Astrocyte (in vitro differentiated cells and primary cell): ENCODE measurements around the gene CARM1. TPM values are rescaled to one million over a fixed set of nuclear protein-coding genes. Genes with fewer than 3 reads are reported as not detected.

Experiments used
- DNase-seq: peaks from one replicate; pipeline ENCODE4 v3.0.0-alpha.2; 2010; ENCODE audit warnings: low read depth
- FAIRE-seq: peaks from 2 replicates; lab custom pipeline; 2011; peaks lifted over from hg19 to GRCh38; lab: Jason Lieb, UNC
- H2AFZ ChIP-seq: 2 replicates; pipeline ENCODE4 v1.6.0; 2012; ENCODE audit warnings: low read depth, low read length, inconsistent platforms
- H3K27ac ChIP-seq: 2 replicates; pipeline ENCODE4 v1.5.1; 2011; ENCODE audit warnings: low read depth, low read length, inconsistent platforms
- H3K27me3 ChIP-seq: 2 replicates; pipeline ENCODE4 v1.6.0; 2011; ENCODE audit warnings: low read length, inconsistent platforms; ENCODE audit not compliant: insufficient read depth
- H3K36me3 ChIP-seq: 2 replicates; pipeline ENCODE4 v1.5.1; 2011; ENCODE audit warnings: low read length, inconsistent platforms; ENCODE audit not compliant: insufficient read depth
- H3K4me1 ChIP-seq: 2 replicates; pipeline ENCODE4 v1.5.1; 2011; ENCODE audit warnings: low read length, inconsistent platforms; ENCODE audit not compliant: insufficient read depth
- H3K4me2 ChIP-seq: 2 replicates; pipeline ENCODE4 v1.6.0; 2012; ENCODE audit warnings: low read length, inconsistent platforms
- H3K4me3 ChIP-seq: 2 replicates; pipeline ENCODE4 v1.5.1; 2011; ENCODE audit warnings: low read depth, mild to moderate bottlenecking, low read length, inconsistent platforms; ENCODE audit not compliant: insufficient read depth
- H3K79me2 ChIP-seq: 2 replicates; pipeline ENCODE4 v1.6.0; 2012; ENCODE audit warnings: mild to moderate bottlenecking, low read length, inconsistent platforms; ENCODE audit not compliant: insufficient read depth
- H3K9ac ChIP-seq: 2 replicates; pipeline ENCODE4 v1.6.0; 2012; ENCODE audit warnings: mild to moderate bottlenecking, low read length, inconsistent platforms
- H3K9me3 ChIP-seq: 2 replicates; pipeline ENCODE4 v1.5.1; 2012; ENCODE audit warnings: low read depth, mild to moderate bottlenecking, low read length, inconsistent platforms; ENCODE audit not compliant: insufficient read depth
- H4K20me1 ChIP-seq: 2 replicates; pipeline ENCODE4 v1.6.0; 2012; ENCODE audit warnings: low read length, inconsistent platforms; ENCODE audit not compliant: insufficient read depth
- H3K27ac Mint-ChIP-seq: one replicate; pipeline ENCODE4 v1.8.0; 2021; ENCODE audit warnings: mild to moderate bottlenecking, mixed read lengths; ENCODE audit not compliant: unreplicated experiment
- H3K27me3 Mint-ChIP-seq: one replicate; pipeline ENCODE4 v1.8.0; 2021; ENCODE audit warnings: low read depth, mixed read lengths; ENCODE audit not compliant: unreplicated experiment
- H3K36me3 Mint-ChIP-seq: one replicate; pipeline ENCODE4 v1.8.0; 2021; ENCODE audit warnings: low read depth, mixed read lengths; ENCODE audit not compliant: unreplicated experiment
- H3K4me1 Mint-ChIP-seq: one replicate; pipeline ENCODE4 v1.8.0; 2021; ENCODE audit warnings: low read depth, mixed read lengths; ENCODE audit not compliant: unreplicated experiment
- H3K4me3 Mint-ChIP-seq: one replicate; pipeline ENCODE4 v1.8.0; 2021; ENCODE audit warnings: mild to moderate bottlenecking, moderate library complexity, mixed read lengths; ENCODE audit not compliant: unreplicated experiment
- H3K9me3 Mint-ChIP-seq: one replicate; pipeline ENCODE4 v1.8.0; 2021; ENCODE audit warnings: mild to moderate bottlenecking, mixed read lengths; ENCODE audit not compliant: unreplicated experiment
- EZH2 ChIP-seq: IDR thresholded peaks from 2 replicates; pipeline ENCODE4 v1.6.1; 2012; ENCODE audit warnings: mild to moderate bottlenecking, low read length, inconsistent platforms; ENCODE audit not compliant: insufficient read depth
- total RNA-seq: library from RNA; stranded (reverse); gene quantifications from 2 replicates; pipeline ENCODE4 v1.2.1, GENCODE V29; 2021
- TF ChIP-seq, protein P1 (sequence below): IDR thresholded peaks from 2 replicates; pipeline ENCODE4 v1.5.1; 2011; ENCODE audit warnings: low read depth, mild to moderate bottlenecking, inconsistent platforms, low read length, moderate library complexity; ENCODE audit not compliant: insufficient read depth

CARM1 gene
- total RNA-seq, 1 donor from 2014 or later, result 62.6 TPM

DNA sequence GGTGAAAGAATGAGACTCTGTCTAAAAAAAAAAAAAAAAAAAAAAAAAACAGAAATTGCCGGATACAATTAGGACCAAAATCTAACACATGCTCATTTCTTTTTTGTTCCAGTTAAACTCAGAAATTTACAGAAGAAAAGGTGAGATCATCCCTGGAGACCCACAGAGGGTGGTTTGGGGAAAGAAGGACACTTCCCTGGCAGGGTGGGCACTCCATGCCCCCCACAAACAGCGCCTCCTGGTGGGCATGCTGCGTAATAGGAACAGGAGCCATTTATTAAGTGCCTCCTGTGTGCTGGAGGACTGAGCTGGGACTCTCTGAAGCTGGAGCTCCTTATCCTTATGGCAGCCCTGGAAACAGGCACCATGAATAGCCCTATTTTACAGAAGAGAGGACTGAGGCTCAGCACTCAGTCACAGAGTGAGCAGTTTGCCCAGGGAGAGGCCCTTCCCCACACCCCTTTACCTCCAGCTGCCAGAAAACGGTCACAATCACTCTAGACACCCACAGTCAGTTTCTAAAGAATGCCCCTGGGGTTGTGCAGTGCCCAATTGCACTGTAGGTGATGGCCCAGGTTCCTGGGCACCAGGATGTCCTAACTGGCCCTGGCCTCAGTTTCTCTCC is 13.0 kb upstream of the CARM1 start:
- FAIRE-seq, result no peak
- H3K27me3 ChIP-seq, result no peaks in the 10 kb centered on the region
- no peaks in the 10 kb centered on the region for H3K9me3 Mint-ChIP-seq
- H3K9ac ChIP-seq, result no peak overlapping the region
- H3K4me2 ChIP-seq, result no peak overlapping the region
- H3K4me1 ChIP-seq, result no peaks in the 10 kb centered on the region
- H3K36me3 Mint-ChIP-seq, result no peaks in the 10 kb centered on the region
- H3K4me3 ChIP-seq, result no peak overlapping the region
- H3K4me1 Mint-ChIP-seq, result peaks cover under 1% of the 10 kb centered on the region
- no peak for DNase-seq
- H3K27me3 Mint-ChIP-seq, result no peaks in the 10 kb centered on the region
- no peak overlapping the region for H3K27ac ChIP-seq
- H3K79me2 ChIP-seq, result no peaks in the 10 kb centered on the region
- H4K20me1 ChIP-seq, result no peaks in the 10 kb centered on the region
- H2AFZ ChIP-seq, result no peak overlapping the region
- H3K9me3 ChIP-seq, result no peaks in the 10 kb centered on the region
- TF ChIP-seq, protein P1, sequence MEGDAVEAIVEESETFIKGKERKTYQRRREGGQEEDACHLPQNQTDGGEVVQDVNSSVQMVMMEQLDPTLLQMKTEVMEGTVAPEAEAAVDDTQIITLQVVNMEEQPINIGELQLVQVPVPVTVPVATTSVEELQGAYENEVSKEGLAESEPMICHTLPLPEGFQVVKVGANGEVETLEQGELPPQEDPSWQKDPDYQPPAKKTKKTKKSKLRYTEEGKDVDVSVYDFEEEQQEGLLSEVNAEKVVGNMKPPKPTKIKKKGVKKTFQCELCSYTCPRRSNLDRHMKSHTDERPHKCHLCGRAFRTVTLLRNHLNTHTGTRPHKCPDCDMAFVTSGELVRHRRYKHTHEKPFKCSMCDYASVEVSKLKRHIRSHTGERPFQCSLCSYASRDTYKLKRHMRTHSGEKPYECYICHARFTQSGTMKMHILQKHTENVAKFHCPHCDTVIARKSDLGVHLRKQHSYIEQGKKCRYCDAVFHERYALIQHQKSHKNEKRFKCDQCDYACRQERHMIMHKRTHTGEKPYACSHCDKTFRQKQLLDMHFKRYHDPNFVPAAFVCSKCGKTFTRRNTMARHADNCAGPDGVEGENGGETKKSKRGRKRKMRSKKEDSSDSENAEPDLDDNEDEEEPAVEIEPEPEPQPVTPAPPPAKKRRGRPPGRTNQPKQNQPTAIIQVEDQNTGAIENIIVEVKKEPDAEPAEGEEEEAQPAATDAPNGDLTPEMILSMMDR, result peak; percentile 88
- TF ChIP-seq EZH2, result no peak
- H3K4me3 Mint-ChIP-seq, result no peak overlapping the region
- no peak overlapping the region for H3K27ac Mint-ChIP-seq
- H3K36me3 ChIP-seq, result no peaks in the 10 kb centered on the region

DNA sequence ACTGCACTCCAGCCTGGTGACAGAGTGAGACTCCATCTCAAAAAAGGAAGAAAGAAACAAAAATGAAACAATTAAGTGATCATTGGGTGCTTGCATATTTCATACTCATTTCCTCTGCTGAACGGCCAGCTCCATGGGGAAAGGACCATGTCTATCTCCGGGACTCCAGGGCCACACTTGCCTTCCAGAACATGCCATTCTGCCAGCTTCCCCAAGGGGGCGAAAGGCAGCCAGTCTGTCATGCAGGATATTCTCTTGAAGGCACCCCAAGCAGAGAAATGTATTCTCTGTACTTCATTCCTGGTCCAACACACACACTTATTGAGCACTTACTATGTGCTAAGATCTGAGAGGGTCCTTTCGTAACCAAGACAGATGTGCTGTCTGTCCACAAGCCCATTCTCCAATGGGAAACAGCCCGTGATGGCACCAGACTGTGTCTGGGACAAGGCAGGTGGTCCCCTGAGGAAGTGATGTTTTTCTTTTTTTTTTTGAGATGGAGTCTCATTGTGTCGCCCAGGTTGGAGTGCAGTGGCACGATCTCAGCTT is 10.2 kb upstream of the CARM1 start:
- no peak overlapping the region for H3K9ac ChIP-seq
- no peaks in the 10 kb centered on the region for H3K36me3 Mint-ChIP-seq
- H3K27ac Mint-ChIP-seq, result no peak overlapping the region
- no peaks in the 10 kb centered on the region for H3K4me1 ChIP-seq
- no peak overlapping the region for H3K4me3 Mint-ChIP-seq
- H3K27me3 ChIP-seq, result no peaks in the 10 kb centered on the region
- no peak overlapping the region for H3K4me3 ChIP-seq
- no peaks in the 10 kb centered on the region for H3K9me3 Mint-ChIP-seq
- no peak for FAIRE-seq
- DNase-seq, result no peak
- no peak overlapping the region for H3K4me2 ChIP-seq
- no peak overlapping the region for H2AFZ ChIP-seq
- H3K4me1 Mint-ChIP-seq, result peaks cover 6% of the 10 kb centered on the region
- H3K9me3 ChIP-seq, result no peaks in the 10 kb centered on the region
- no peaks in the 10 kb centered on the region for H3K36me3 ChIP-seq
- H4K20me1 ChIP-seq, result no peaks in the 10 kb centered on the region
- no peaks in the 10 kb centered on the region for H3K27me3 Mint-ChIP-seq
- TF ChIP-seq, protein P1, result peak; percentile 31
- TF ChIP-seq EZH2, result no peak
- H3K79me2 ChIP-seq, result no peaks in the 10 kb centered on the region
- H3K27ac ChIP-seq, result no peak overlapping the region

DNA sequence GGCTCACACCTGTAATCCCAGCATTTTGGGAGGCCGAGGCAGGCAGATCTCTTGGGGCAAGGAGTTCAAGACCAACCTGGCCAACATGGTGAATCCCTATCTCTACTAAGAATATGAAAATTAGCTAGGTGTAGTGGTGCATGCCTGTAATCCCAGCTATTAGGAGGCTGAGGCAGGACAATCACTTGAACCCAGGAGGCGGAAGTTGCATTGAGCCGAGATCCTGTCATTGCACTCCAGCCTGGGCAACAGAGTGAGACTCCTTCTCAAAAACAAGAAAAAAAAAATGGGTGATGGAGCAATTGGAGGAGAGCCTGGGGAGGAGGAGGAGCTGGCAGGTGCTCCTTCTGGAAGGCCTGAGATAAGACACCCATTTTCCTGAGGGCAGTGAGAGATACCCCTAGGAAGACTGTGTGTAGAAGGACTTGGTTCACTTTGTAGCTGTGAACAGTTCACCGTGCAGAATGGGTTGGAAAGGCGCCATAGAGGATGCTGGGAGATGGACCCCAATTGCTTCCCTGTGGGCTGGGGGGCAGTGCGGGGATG is 8.7 kb upstream of the CARM1 start:
- no peaks in the 10 kb centered on the region for H3K36me3 Mint-ChIP-seq
- no peak overlapping the region for H3K4me3 Mint-ChIP-seq
- Histone ChIP-seq H3K4me2 (peak overlapping the region; percentile 63), H3K79me2 (no peaks in the 10 kb centered on the region), H3K9ac (peak overlapping the region; percentile 33), H2AFZ (peak overlapping the region; percentile 58), H3K27ac (no peak overlapping the region), H3K4me3 (no peak overlapping the region), H3K27me3 (no peaks in the 10 kb centered on the region), H3K4me1 (no peaks in the 10 kb centered on the region), H4K20me1 (no peaks in the 10 kb centered on the region), H3K36me3 (no peaks in the 10 kb centered on the region), H3K9me3 (no peaks in the 10 kb centered on the region)
- no peaks in the 10 kb centered on the region for H3K9me3 Mint-ChIP-seq
- H3K27ac Mint-ChIP-seq, result peak overlapping the region; percentile 70
- DNase-seq (no peak), FAIRE-seq (no peak)
- H3K4me1 Mint-ChIP-seq, result peaks cover 6% of the 10 kb centered on the region
- TF ChIP-seq, protein P1, result no peak
- no peak for TF ChIP-seq EZH2
- no peaks in the 10 kb centered on the region for H3K27me3 Mint-ChIP-seq
